Testis (tissue), 2 donors: ENCODE measurements around the gene PUS7.

Experiments used
- POLR2A ChIP-seq: fragments of 450-650 bp; IDR thresholded peaks from one replicate; pipeline ENCODE4 v1.6.1; 2017; ENCODE audit warnings: antibody characterized with exemption, mild to moderate bottlenecking, moderate library complexity
- TF ChIP-seq, protein P1 (sequence below), 3 experiments: fragments of 450-650 bp in 2 of 3; fragments of 200-600 bp in 1 of 3; sonication (generic) in 1 of 3; IDR thresholded peaks; one replicate each; pipeline ENCODE4 v1.5.1; 2016 to 2019; ENCODE audit warnings: antibody characterized with exemption in 3 of 3, mild to moderate bottlenecking in 2 of 3, moderate library complexity in 1 of 3

DNA sequence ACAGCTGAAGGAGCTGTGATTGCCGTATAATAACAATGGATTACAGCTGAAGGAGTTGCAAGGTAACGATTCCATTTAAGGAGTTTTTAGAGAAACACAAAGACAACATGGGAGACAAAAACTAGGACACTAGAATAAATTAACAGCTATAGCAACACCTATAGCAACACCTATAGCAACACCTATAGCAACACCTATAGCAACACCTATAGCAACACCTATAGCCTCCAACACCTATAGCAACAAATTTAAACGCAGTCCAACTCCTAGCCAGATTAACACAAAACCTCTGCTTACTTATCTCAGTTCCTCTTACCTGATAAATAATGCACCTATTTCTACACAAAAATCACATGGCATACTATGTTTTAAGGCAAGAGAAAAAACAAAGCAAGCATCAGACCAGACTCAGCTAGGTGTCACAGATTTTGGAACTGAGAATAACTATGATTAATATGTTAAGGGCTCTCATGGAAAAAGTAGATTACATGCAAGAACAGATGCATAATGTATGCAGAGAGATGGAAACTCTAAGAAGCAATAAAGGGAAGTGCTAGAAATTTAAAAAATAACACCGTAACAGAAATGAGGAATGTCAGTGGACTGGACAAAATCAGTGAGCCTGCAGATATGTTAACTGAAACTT, 77.6 kb downstream of the PUS7 start:
- TF ChIP-seq, protein P1, sequence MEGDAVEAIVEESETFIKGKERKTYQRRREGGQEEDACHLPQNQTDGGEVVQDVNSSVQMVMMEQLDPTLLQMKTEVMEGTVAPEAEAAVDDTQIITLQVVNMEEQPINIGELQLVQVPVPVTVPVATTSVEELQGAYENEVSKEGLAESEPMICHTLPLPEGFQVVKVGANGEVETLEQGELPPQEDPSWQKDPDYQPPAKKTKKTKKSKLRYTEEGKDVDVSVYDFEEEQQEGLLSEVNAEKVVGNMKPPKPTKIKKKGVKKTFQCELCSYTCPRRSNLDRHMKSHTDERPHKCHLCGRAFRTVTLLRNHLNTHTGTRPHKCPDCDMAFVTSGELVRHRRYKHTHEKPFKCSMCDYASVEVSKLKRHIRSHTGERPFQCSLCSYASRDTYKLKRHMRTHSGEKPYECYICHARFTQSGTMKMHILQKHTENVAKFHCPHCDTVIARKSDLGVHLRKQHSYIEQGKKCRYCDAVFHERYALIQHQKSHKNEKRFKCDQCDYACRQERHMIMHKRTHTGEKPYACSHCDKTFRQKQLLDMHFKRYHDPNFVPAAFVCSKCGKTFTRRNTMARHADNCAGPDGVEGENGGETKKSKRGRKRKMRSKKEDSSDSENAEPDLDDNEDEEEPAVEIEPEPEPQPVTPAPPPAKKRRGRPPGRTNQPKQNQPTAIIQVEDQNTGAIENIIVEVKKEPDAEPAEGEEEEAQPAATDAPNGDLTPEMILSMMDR (IDR thresholded peaks at IDR 0.05), result no peak
- TF ChIP-seq POLR2A, result no peak
